Occipital lobe (tissue), 2 donors: ENCODE results near the gene NRG3. TPM values are rescaled to one million over a fixed set of nuclear protein-coding genes. Genes with fewer than 3 reads are reported as not detected.

Experiments used
- DNase-seq: peaks from one replicate; lab custom pipeline; 2025; lab: John Stamatoyannopoulos, UW
- total RNA-seq: library from RNA; depleted of rRNA; stranded (reverse); fragments of >200 nt; gene quantifications from one replicate; pipeline ENCODE4 v1.2.3, GENCODE V29; 2014

Gene NRG3
- total RNA-seq, 1 donor from 2014 or later = 23.1 TPM

GRCh38 chr10:82888809-82889455, 1013.9 kb downstream of the NRG3 start:
- no peak for DNase-seq

- DNase-seq = peak; percentile 31
These were observed 1014.7 kb downstream of the NRG3 start for GRCh38 chr10:82889728-82890127.

- DNase-seq = no peak
These were observed 1015.6 kb downstream of the NRG3 start for GRCh38 chr10:82890573-82890972.

GRCh38 chr10:82908096-82908495, 1033.1 kb downstream of the NRG3 start:
- DNase-seq = no peak

GRCh38 chr10:82908751-82909150, 1033.8 kb downstream of the NRG3 start:
- no peak for DNase-seq

- DNase-seq = no peak
These were observed 1035.3 kb downstream of the NRG3 start for GRCh38 chr10:82910301-82910700.

- DNase-seq = no peak
These were observed 1039.7 kb downstream of the NRG3 start for GRCh38 chr10:82914655-82915136.

- DNase-seq = no peak
These were observed 1041.9 kb downstream of the NRG3 start for GRCh38 chr10:82916941-82917340.

- DNase-seq = no peak
These were observed 1043.0 kb downstream of the NRG3 start for GRCh38 chr10:82918022-82918421.

- no peak for DNase-seq
These were observed 1047.1 kb downstream of the NRG3 start for GRCh38 chr10:82922046-82922445.

GRCh38 chr10:82922755-82923154, 1047.8 kb downstream of the NRG3 start:
- no peak for DNase-seq

GRCh38 chr10:82924711-82925110, 1049.7 kb downstream of the NRG3 start:
- no peak for DNase-seq

GRCh38 chr10:82925547-82925946, 1050.6 kb downstream of the NRG3 start:
- DNase-seq = no peak

GRCh38 chr10:82932451-82932850, 1057.5 kb downstream of the NRG3 start:
- DNase-seq = peak; percentile 10

GRCh38 chr10:82934429-82934828, 1059.4 kb downstream of the NRG3 start:
- no peak for DNase-seq

- DNase-seq = no peak
These were observed 1060.0 kb downstream of the NRG3 start for GRCh38 chr10:82934947-82935346.

- DNase-seq = no peak
These were observed 1063.3 kb downstream of the NRG3 start for GRCh38 chr10:82938331-82938730.

- no peak for DNase-seq
These were observed 1067.5 kb downstream of the NRG3 start for GRCh38 chr10:82942286-82943099.

- no peak for DNase-seq
These were observed 1068.1 kb downstream of the NRG3 start for GRCh38 chr10:82943142-82943541.

GRCh38 chr10:82949816-82950575, 1075.0 kb downstream of the NRG3 start:
- no peak for DNase-seq

- DNase-seq = no peak
These were observed 1078.3 kb downstream of the NRG3 start for GRCh38 chr10:82953331-82953730.

- no peak for DNase-seq
These were observed 1078.9 kb downstream of the NRG3 start for GRCh38 chr10:82953909-82954308.
